Measurements from ENCODE around the gene AVEN.

Gene AVEN

GRCh38 chr15:33913459-33913858, 125.5 kb downstream of the AVEN start:
- no peak for DNase-seq (ENCODE audit: low read depth)

GRCh38 chr15:33912326-33912725, 126.7 kb downstream of the AVEN start:
- DNase-seq (ENCODE audit: low read depth): no peak

- DNase-seq (ENCODE audit: low read depth): no peak
Observed at GRCh38 chr15:33910741-33911140, 128.3 kb downstream of the AVEN start.

- DNase-seq (ENCODE audit: low read depth): no peak
Observed at GRCh38 chr15:33908406-33908805, 130.6 kb downstream of the AVEN start.

- no peak for DNase-seq (ENCODE audit: low read depth)
Observed at GRCh38 chr15:33907326-33907725, 131.7 kb downstream of the AVEN start.

- DNase-seq (ENCODE audit: low read depth): no peak
Observed at GRCh38 chr15:33903661-33904060, 135.3 kb downstream of the AVEN start.

GRCh38 chr15:33902043-33902442, 137.0 kb downstream of the AVEN start:
- no peak for DNase-seq (ENCODE audit: low read depth)

GRCh38 chr15:33894193-33894592, 144.8 kb downstream of the AVEN start:
- no peak for DNase-seq (ENCODE audit: low read depth)

GRCh38 chr15:33888176-33888575, 150.8 kb downstream of the AVEN start:
- no peak for DNase-seq (ENCODE audit: low read depth)

- DNase-seq (ENCODE audit: low read depth): no peak
Observed at GRCh38 chr15:33882921-33883320, 156.1 kb downstream of the AVEN start.

- no peak for DNase-seq (ENCODE audit: low read depth)
Observed at GRCh38 chr15:33874156-33874555, 164.8 kb downstream of the AVEN start.

- DNase-seq (ENCODE audit: low read depth): no peak
Observed at GRCh38 chr15:33872416-33873106, 166.4 kb downstream of the AVEN start.

GRCh38 chr15:33871980-33872379, 167.0 kb downstream of the AVEN start:
- no peak for DNase-seq (ENCODE audit: low read depth)

- no peak for DNase-seq (ENCODE audit: low read depth)
Observed at GRCh38 chr15:33866101-33866737, 172.8 kb downstream of the AVEN start.

- DNase-seq (ENCODE audit: low read depth): no peak
Observed at GRCh38 chr15:33865416-33865815, 173.6 kb downstream of the AVEN start.

GRCh38 chr15:33864360-33865075, 174.5 kb downstream of the AVEN start:
- no peak for DNase-seq (ENCODE audit: low read depth)

- no peak for DNase-seq (ENCODE audit: low read depth)
Observed at GRCh38 chr15:33860754-33861153, 178.2 kb downstream of the AVEN start.

- no peak for DNase-seq (ENCODE audit: low read depth)
Observed at GRCh38 chr15:33859992-33860545, 178.9 kb downstream of the AVEN start.

GRCh38 chr15:33858836-33859235, 180.2 kb downstream of the AVEN start:
- DNase-seq (ENCODE audit: low read depth): no peak

GRCh38 chr15:33857726-33858125, 181.3 kb downstream of the AVEN start:
- no peak for DNase-seq (ENCODE audit: low read depth)

GRCh38 chr15:33852570-33852969, 186.4 kb downstream of the AVEN start:
- DNase-seq (ENCODE audit: low read depth): no peak

GRCh38 chr15:33852094-33852493, 186.9 kb downstream of the AVEN start:
- no peak for DNase-seq (ENCODE audit: low read depth)

- no peak for DNase-seq (ENCODE audit: low read depth)
Observed at GRCh38 chr15:33851079-33851478, 187.9 kb downstream of the AVEN start.
